Left hindlimb (tissue), 1 donor: ENCODE results near the gene SERPINA4.

Source experiments
- DNase-seq: peaks from one replicate; pipeline ENCODE4 v3.0.0-alpha.2; 2018

The SERPINA4 gene

DNA sequence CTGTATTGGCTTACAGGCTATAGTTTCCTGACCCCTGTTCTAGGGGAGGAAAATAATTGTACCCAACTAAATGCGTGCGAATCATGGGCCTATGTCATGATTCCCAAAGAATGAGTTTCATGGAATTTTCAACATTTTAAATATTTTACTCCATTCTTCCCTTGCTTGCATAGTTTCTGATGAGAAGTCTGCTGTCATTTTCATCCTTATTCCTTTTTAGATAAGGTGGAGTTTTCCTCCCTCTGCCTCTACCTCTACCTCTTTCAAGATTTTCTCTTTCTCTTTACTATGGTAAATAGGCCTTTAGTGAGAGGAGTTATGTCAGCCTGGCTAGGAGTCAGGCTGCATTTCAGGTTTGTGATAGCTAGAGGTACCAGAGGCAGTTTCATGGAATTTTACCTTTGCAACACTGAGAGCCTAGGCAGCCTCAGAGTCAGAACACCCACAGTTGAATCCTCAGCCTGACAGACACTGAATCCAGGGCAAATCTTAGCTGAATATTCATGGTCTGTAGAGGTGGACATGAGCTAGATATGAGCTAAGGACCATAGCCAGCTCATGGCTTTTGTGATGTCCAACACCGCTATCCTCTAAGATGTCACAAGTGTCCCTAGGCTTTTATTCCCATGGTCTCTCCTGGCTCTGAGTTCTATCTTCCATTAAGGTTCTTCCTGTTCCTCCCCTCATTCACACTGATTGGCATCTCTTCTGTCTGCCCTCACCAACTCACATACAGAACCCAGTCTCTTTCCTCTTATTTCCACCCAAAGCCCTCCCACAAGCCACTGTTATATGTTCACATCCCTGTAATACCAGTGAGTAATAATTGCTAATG is 57.0 kb downstream of the SERPINA4 start:
- no peak for DNase-seq

DNA sequence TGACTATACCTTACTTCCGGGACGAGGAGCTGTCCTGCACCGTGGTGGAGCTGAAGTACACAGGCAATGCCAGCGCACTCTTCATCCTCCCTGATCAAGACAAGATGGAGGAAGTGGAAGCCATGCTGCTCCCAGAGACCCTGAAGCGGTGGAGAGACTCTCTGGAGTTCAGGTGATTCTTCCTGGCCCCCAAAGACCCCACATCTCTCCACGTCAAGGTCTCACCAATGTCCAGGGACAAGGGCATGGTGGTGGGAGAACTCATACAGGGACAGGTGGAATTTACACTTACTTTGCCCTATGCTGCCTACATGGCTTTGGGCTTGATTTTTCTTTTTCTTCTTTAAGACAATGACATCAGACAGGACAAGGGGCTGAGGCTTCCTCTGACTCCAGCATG is 58.1 kb downstream of the SERPINA4 start:
- DNase-seq = no peak
